Glutamatergic neuron (in vitro differentiated cells): ENCODE measurements around the gene FAAP100. TPM values are rescaled to one million over a fixed set of nuclear protein-coding genes. Genes with fewer than 3 reads are reported as not detected.

Experiments used
- DNase-seq: peaks from one replicate; pipeline ENCODE4 v3.0.0; 2022
- H3K27ac Mint-ChIP-seq: one replicate; pipeline ENCODE4 v1.8.0; 2020; ENCODE audit warnings: mild to moderate bottlenecking, mixed read lengths, inconsistent platforms; ENCODE audit not compliant: unreplicated experiment
- H3K27me3 Mint-ChIP-seq: one replicate; pipeline ENCODE4 v1.8.0; 2020; ENCODE audit warnings: mild to moderate bottlenecking, moderate library complexity, mixed read lengths, inconsistent platforms; ENCODE audit not compliant: unreplicated experiment
- H3K36me3 Mint-ChIP-seq: one replicate; pipeline ENCODE4 v1.8.0; 2020; ENCODE audit warnings: mild to moderate bottlenecking, mixed read lengths, inconsistent platforms; ENCODE audit not compliant: unreplicated experiment
- H3K4me1 Mint-ChIP-seq: one replicate; pipeline ENCODE4 v1.8.0; 2020; ENCODE audit warnings: mild to moderate bottlenecking, low read depth, mixed read lengths, inconsistent platforms; ENCODE audit not compliant: unreplicated experiment
- H3K4me3 Mint-ChIP-seq: one replicate; pipeline ENCODE4 v1.8.0; 2020; ENCODE audit warnings: mild to moderate bottlenecking, mixed read lengths, inconsistent platforms; ENCODE audit not compliant: unreplicated experiment
- H3K9me3 Mint-ChIP-seq: one replicate; pipeline ENCODE4 v1.8.0; 2020; ENCODE audit warnings: mild to moderate bottlenecking, moderate library complexity, mixed read lengths, inconsistent platforms; ENCODE audit not compliant: unreplicated experiment
- CTCF ChIP-seq: fragments of 200-600 bp; sonication (generic); IDR thresholded peaks from one replicate; pipeline ENCODE4 v1.5.0; 2021; ENCODE audit not compliant: partially characterized antibody, unreplicated experiment
- total RNA-seq: library from RNA; stranded (reverse); fragmentation: NEBNext Ultra II Directional; extraction: Animal tissue kit (Norgen Biotek cat#: 25700); gene quantifications from one replicate; pipeline ENCODE4 v1.2.1, GENCODE V29; 2021; ENCODE audit not compliant: unreplicated experiment

Gene FAAP100
- total RNA-seq, 1 donor from 2014 or later: 56.5 TPM

GRCh38 chr17:81515530-81516041 is 36.6 kb downstream of the FAAP100 start:
- Mint-ChIP-seq H3K27me3 (peaks cover 23% of the 10 kb centered on the region), H3K9me3 (peaks cover 25% of the 10 kb centered on the region), H3K27ac (peak overlapping the region; percentile 91), H3K4me1 (peaks cover 9% of the 10 kb centered on the region), H3K4me3 (peak overlapping the region; percentile 92), H3K36me3 (peaks cover 14% of the 10 kb centered on the region)
- DNase-seq: no peak
- no peak for TF ChIP-seq CTCF

GRCh38 chr17:81514739-81515529 is 37.2 kb downstream of the FAAP100 start:
- Mint-ChIP-seq H3K4me1 (peaks cover 7% of the 10 kb centered on the region), H3K27me3 (peaks cover 29% of the 10 kb centered on the region), H3K36me3 (peaks cover 19% of the 10 kb centered on the region), H3K27ac (peak overlapping the region; percentile 91), H3K9me3 (peaks cover 28% of the 10 kb centered on the region), H3K4me3 (peak overlapping the region; percentile 92)
- DNase-seq: peak; percentile 75
- no peak for TF ChIP-seq CTCF

- Mint-ChIP-seq H3K36me3 (peaks cover 24% of the 10 kb centered on the region), H3K27ac (no peak overlapping the region), H3K27me3 (peaks cover 33% of the 10 kb centered on the region), H3K4me1 (peaks cover 10% of the 10 kb centered on the region), H3K9me3 (peaks cover 32% of the 10 kb centered on the region), H3K4me3 (peak overlapping the region; percentile 52)
- TF ChIP-seq CTCF: no peak
- peak; percentile 68 for DNase-seq
Observed at GRCh38 chr17:81514489-81514738, 37.7 kb downstream of the FAAP100 start.

DNA sequence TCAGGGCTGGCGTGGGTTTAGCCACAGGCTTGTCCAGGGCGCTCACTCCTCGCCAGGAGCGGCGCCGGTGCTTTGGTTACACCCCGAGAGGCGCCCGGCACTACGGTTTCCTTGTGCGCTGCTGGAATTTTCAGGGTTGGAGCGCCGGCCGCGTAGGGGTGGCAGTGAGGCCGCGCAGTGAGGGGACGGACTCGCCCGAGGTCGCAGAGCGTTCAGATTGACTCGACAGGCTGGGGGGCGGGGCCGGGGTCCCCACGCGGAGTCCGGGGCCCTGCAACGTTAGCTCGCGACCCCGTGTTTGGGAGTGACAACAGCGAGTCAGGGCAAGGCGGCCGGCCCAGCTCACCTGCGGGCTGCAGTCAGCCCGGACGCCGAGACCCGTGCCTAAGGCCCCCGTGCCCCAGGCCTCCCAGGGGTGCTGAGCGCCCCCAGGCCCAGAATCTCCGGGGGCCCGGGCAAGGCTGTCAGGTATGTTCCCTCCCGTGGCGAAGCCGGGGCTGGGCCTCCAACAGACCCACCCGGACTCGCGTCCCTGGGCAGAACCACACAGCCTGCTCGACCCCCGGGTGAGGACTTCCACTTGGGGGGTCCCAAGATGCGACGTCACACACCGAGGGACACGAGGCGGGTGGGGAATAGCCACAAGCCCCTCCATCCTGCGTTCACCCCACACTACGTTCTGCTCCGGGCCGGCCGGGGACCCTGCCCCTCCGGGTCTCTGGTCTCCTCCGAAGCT is 38.2 kb downstream of the FAAP100 start:
- peak; percentile 79 for DNase-seq
- H3K27ac Mint-ChIP-seq: peak overlapping the region; percentile 77
- peaks cover 29% of the 10 kb centered on the region for H3K36me3 Mint-ChIP-seq
- H3K27me3 Mint-ChIP-seq: peaks cover 38% of the 10 kb centered on the region
- TF ChIP-seq CTCF: no peak
- H3K4me3 Mint-ChIP-seq: peak overlapping the region; percentile 76
- H3K9me3 Mint-ChIP-seq: peaks cover 34% of the 10 kb centered on the region
- peaks cover 15% of the 10 kb centered on the region for H3K4me1 Mint-ChIP-seq

DNA sequence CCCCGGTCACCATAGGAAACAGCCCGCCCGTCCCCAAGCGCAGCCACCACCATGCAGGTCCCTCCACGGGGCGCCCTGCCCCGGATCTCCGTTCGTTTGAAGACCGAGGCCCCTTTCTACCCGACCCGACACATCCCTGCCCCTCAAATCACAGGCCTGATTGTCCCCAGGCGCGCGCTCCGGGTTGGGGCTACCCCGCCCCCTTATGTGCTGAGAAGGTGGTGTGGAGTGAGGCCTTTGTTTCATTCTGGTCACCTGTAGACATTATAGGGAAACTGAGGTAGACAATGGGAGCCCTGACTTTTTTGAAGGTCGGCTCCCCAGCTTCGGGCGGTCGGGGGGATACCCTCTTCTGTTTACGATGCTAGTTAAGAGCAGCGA is 38.8 kb downstream of the FAAP100 start:
- no peak for TF ChIP-seq CTCF
- H3K27ac Mint-ChIP-seq: peak overlapping the region; percentile 77
- peaks cover 29% of the 10 kb centered on the region for H3K36me3 Mint-ChIP-seq
- H3K9me3 Mint-ChIP-seq: peaks cover 35% of the 10 kb centered on the region
- peaks cover 38% of the 10 kb centered on the region for H3K27me3 Mint-ChIP-seq
- peak overlapping the region; percentile 76 for H3K4me3 Mint-ChIP-seq
- peaks cover 15% of the 10 kb centered on the region for H3K4me1 Mint-ChIP-seq
- peak; percentile 64 for DNase-seq
